H1 (cell line): ENCODE results near the gene CYP1B1. TPM values are rescaled to one million over a fixed set of nuclear protein-coding genes. Genes with fewer than 3 reads are reported as not detected.

Experiments used
- CTCF ChIA-PET: fragments of 300-600 bp; sonication (Branson Sonifier 250); formaldehyde crosslinking; loops from one replicate; lab custom pipeline; 2021; ENCODE audit not compliant: partially characterized antibody; lab: Charles Lee
- POLR2A ChIA-PET: fragments of 300-600 bp; sonication (Branson Sonifier 250); formaldehyde crosslinking; loops from one replicate; lab custom pipeline; 2021; ENCODE audit warnings: inconsistent platforms; ENCODE audit not compliant: partially characterized antibody; lab: Charles Lee
- DNase-seq, 2 experiments: peaks; one replicate each; pipeline versions ENCODE4 v3.0.0 to v3.0.0-alpha.2; 2010 to 2022; ENCODE audit warnings: low spot score in 2 of 2, low read depth in 1 of 2, mixed read lengths in 1 of 2
- FAIRE-seq: peaks from 2 replicates; lab custom pipeline; 2011; peaks lifted over from hg19 to GRCh38; lab: Jason Lieb, UNC
- H2AFZ ChIP-seq: 2 replicates; pipeline ENCODE4 v1.8.1; 2012; ENCODE audit warnings: low read length, inconsistent platforms
- H2AK5ac ChIP-seq: 2 replicates; pipeline ENCODE4 v1.6.1; 2013; ENCODE audit warnings: low read depth, low read length
- H2BK120ac ChIP-seq: replicated peaks from 2 replicates; pipeline ENCODE3; 2013; ENCODE audit warnings: low read depth, low read length, inconsistent platforms
- H2BK12ac ChIP-seq: 2 replicates; pipeline ENCODE4 v1.6.1; 2013; ENCODE audit warnings: low read depth, low read length
- H2BK15ac ChIP-seq: 2 replicates; pipeline ENCODE4 v1.6.1; 2013; ENCODE audit warnings: low read length
- H2BK20ac ChIP-seq: 2 replicates; pipeline ENCODE4 v1.6.1; 2013; ENCODE audit warnings: low read length
- H2BK5ac ChIP-seq: 2 replicates; pipeline ENCODE4 v1.6.1; 2013; ENCODE audit warnings: low read depth, low read length
- H3K14ac ChIP-seq: 2 replicates; pipeline ENCODE4 v1.6.1; 2013; ENCODE audit warnings: inconsistent platforms; ENCODE audit not compliant: insufficient read length
- H3K18ac ChIP-seq: 2 replicates; pipeline ENCODE4 v1.6.1; 2013; ENCODE audit warnings: low read length; ENCODE audit errors: extremely low read depth
- H3K23ac ChIP-seq: 2 replicates; pipeline ENCODE4 v1.6.1; 2013; ENCODE audit warnings: inconsistent platforms; ENCODE audit not compliant: insufficient read length
- H3K23me2 ChIP-seq: 2 replicates; pipeline ENCODE4 v1.6.1; 2013; ENCODE audit warnings: low read depth, low read length
- H3K27ac ChIP-seq: 2 replicates; pipeline ENCODE4 v1.6.1; 2011; ENCODE audit warnings: low read depth, low read length, inconsistent platforms
- H3K27me3 ChIP-seq, 4 experiments: replicated peaks in 1 of 4; 1 replicate in 1 of 4; 2 replicates in 3 of 4; pipeline versions ENCODE4 v1.6.1 to v1.8.1; 2011 to 2013; ENCODE audit warnings: low read length in 3 of 4, mild to moderate bottlenecking in 3 of 4, inconsistent platforms in 2 of 4, mixed read lengths in 2 of 4, moderate library complexity in 1 of 4; ENCODE audit not compliant: control insufficient read depth in 3 of 4, insufficient read depth in 3 of 4; ENCODE audit errors: extremely low read depth in 1 of 4
- H3K36me3 ChIP-seq, 4 experiments: 2 replicates each; pipeline versions ENCODE4 v1.6.1 to v1.8.1; 2011 to 2013; ENCODE audit warnings: mild to moderate bottlenecking in 4 of 4, low read length in 3 of 4, moderate library complexity in 2 of 4, control low read depth in 1 of 4, inconsistent platforms in 1 of 4; ENCODE audit not compliant: insufficient read depth in 4 of 4, control insufficient read depth in 2 of 4
- H3K4ac ChIP-seq: replicated peaks from 2 replicates; pipeline ENCODE3; 2013; ENCODE audit warnings: low read length, low read depth, mixed read lengths, inconsistent platforms; ENCODE audit not compliant: insufficient read length
- H3K4me1 ChIP-seq, 4 experiments: replicated peaks in 1 of 4; 1 replicate in 1 of 4; 2 replicates in 3 of 4; pipeline versions ENCODE4 v1.6.1 to v1.8.1; 2011 to 2013; ENCODE audit warnings: low read length in 3 of 4, inconsistent platforms in 2 of 4, mixed read lengths in 1 of 4; ENCODE audit not compliant: insufficient read depth in 4 of 4, control insufficient read depth in 3 of 4
- H3K4me2 ChIP-seq, 2 experiments: 2 replicates each; pipeline versions ENCODE4 v1.6.1 to v1.8.1; 2011 to 2013; ENCODE audit warnings: low read depth in 2 of 2, low read length in 2 of 2, control low read depth in 1 of 2, inconsistent platforms in 1 of 2, mild to moderate bottlenecking in 1 of 2; ENCODE audit not compliant: insufficient read depth in 1 of 2
- H3K4me3 ChIP-seq, 4 experiments: fragments of 200-600, 300-600 bp in 1 of 4; sonication (generic), shearing (Covaris generic), sonication (Bioruptor Twin) in 1 of 4; 2 replicates each; pipeline versions ENCODE4 v1.5.1 to v1.8.1; 2011 to 2016; ENCODE audit warnings: low read length in 4 of 4, low read depth in 3 of 4, control low read depth in 2 of 4, inconsistent platforms in 2 of 4, mild to moderate bottlenecking in 2 of 4, mixed read lengths in 1 of 4, moderate library complexity in 1 of 4; ENCODE audit not compliant: insufficient read depth in 2 of 4; ENCODE audit errors: extremely low read depth in 1 of 4
- H3K56ac ChIP-seq: replicated peaks from 2 replicates; pipeline ENCODE3; 2013; ENCODE audit warnings: low read depth, mild to moderate bottlenecking, mixed read lengths, low read length, inconsistent platforms; ENCODE audit not compliant: insufficient read length
- H3K79me1 ChIP-seq: 2 replicates; pipeline ENCODE4 v1.6.1; 2013; ENCODE audit warnings: low read depth, low read length, control low read depth
- H3K79me2 ChIP-seq, 2 experiments: 2 replicates each; pipeline versions ENCODE4 v1.6.1 to v1.8.1; 2012 to 2013; ENCODE audit warnings: low read length in 2 of 2, mild to moderate bottlenecking in 2 of 2, inconsistent platforms in 1 of 2; ENCODE audit not compliant: insufficient read depth in 2 of 2, control insufficient read depth in 1 of 2
- H3K9ac ChIP-seq, 4 experiments: replicated peaks in 1 of 4; 1 replicate in 1 of 4; 2 replicates in 3 of 4; pipeline versions ENCODE4 v1.6.1 to v1.8.1; 2011 to 2013; ENCODE audit warnings: low read depth in 3 of 4, low read length in 3 of 4, control low read depth in 2 of 4, mild to moderate bottlenecking in 2 of 4, moderate library complexity in 2 of 4, inconsistent platforms in 1 of 4; ENCODE audit errors: extremely low read depth in 1 of 4
- H3K9me3 ChIP-seq, 2 experiments: 2 replicates each; pipeline versions ENCODE4 v1.6.1 to v1.8.1; 2012 to 2013; ENCODE audit warnings: mild to moderate bottlenecking in 2 of 2, moderate library complexity in 2 of 2, control low read depth in 1 of 2, inconsistent platforms in 1 of 2, low read depth in 1 of 2, low read length in 1 of 2, mixed read lengths in 1 of 2; ENCODE audit not compliant: insufficient read depth in 2 of 2
- H4K20me1 ChIP-seq, 2 experiments: replicated peaks in 1 of 2; 2 replicates each; pipeline versions ENCODE3 to v1.8.1; 2011 to 2013; ENCODE audit warnings: inconsistent platforms in 2 of 2, low read length in 2 of 2, mild to moderate bottlenecking in 1 of 2; ENCODE audit not compliant: insufficient read depth in 2 of 2, control insufficient read depth in 1 of 2
- H4K5ac ChIP-seq: 2 replicates; pipeline ENCODE4 v1.6.1; 2013; ENCODE audit warnings: low read length, low read depth, mixed read lengths, inconsistent platforms; ENCODE audit not compliant: insufficient read length
- H4K8ac ChIP-seq: 2 replicates; pipeline ENCODE4 v1.8.0; 2013; ENCODE audit warnings: mild to moderate bottlenecking, moderate library complexity, low read length, inconsistent platforms; ENCODE audit not compliant: insufficient read depth; ENCODE audit errors: extremely low read depth
- H4K91ac ChIP-seq: replicated peaks from 2 replicates; pipeline ENCODE3; 2013; ENCODE audit warnings: low read length, mixed read lengths, inconsistent platforms; ENCODE audit not compliant: insufficient read length
- EP300 ChIP-seq, 2 experiments: IDR thresholded peaks; 1 replicate in 1 of 2; 2 replicates in 1 of 2; pipeline ENCODE4 v1.6.1; 2011 to 2012; ENCODE audit warnings: low read depth in 2 of 2, low read length in 2 of 2, mild to moderate bottlenecking in 2 of 2, borderline replicate concordance in 1 of 2, inconsistent platforms in 1 of 2, moderate library complexity in 1 of 2
- JUN ChIP-seq: IDR thresholded peaks from 2 replicates; pipeline ENCODE4 v1.6.1; 2011; ENCODE audit warnings: low read depth, mild to moderate bottlenecking, improper control_type of control experiment, low read length
- KDM1A ChIP-seq: fragments of 200-600, 300-600 bp; sonication (generic); IDR thresholded peaks from 2 replicates; pipeline ENCODE4 v1.7.1; 2016; ENCODE audit warnings: mild to moderate bottlenecking, low read length, borderline replicate concordance
- POLR2AphosphoS5 ChIP-seq: IDR thresholded peaks from 2 replicates; pipeline ENCODE4 v1.6.1; 2011; ENCODE audit warnings: low read depth, low read length
- RBBP5 ChIP-seq: IDR thresholded peaks from 2 replicates; pipeline ENCODE4 v1.7.1; 2012; ENCODE audit warnings: low read depth, mild to moderate bottlenecking, inconsistent platforms, low read length, moderate library complexity, borderline replicate concordance
- SP1 ChIP-seq: IDR thresholded peaks from 2 replicates; pipeline ENCODE4 v1.6.1; 2011; ENCODE audit warnings: low read depth, low read length
- TAF1 ChIP-seq: IDR thresholded peaks from 2 replicates; pipeline ENCODE4 v1.6.1; 2011; ENCODE audit warnings: mild to moderate bottlenecking, low read depth, low read length
- WGBS, 2 experiments: shearing (Covaris generic) in 1 of 2; methylation state at CpG; one replicate each; pipeline versions ENCODE4 v1.1.6 to v1.1.7; 2013 to 2015; ENCODE audit warnings: low lambda C conversion rate in 2 of 2, mixed read lengths in 2 of 2, inconsistent platforms in 1 of 2, low coverage in 1 of 2, missing lambda C conversion rate in 1 of 2; ENCODE audit not compliant: insufficient replicate concordance in 2 of 2, insufficient coverage in 1 of 2, insufficient read length in 1 of 2; ENCODE audit errors: extremely low coverage in 1 of 2, missing lambda C conversion rate in 1 of 2; 5-methylcytosine and 5-hydroxymethylcytosine counted together
- polyA plus RNA-seq, 7 experiments: library from polyadenylated mRNA; depleted of rRNA in 3 of 7; stranded (reverse) in 5 of 7; unstranded in 2 of 7; fragments of >200 nt in 5 of 7; fragments of 200-250 nt in 2 of 7; gene quantifications; 1 replicate in 5 of 7; 2 replicates in 1 of 7; 4 replicates in 1 of 7; pipeline versions ENCODE4 v1.2.1 to v1.2.3, GENCODE V29; 2011 to 2013; ENCODE audit warnings: missing spikeins in 2 of 7, mixed read lengths in 2 of 7
- total RNA-seq: library from RNA; stranded (reverse); fragmentation: NEBNext Ultra II Directional; extraction: Animal tissue kit (Norgen Biotek cat#: 25700); gene quantifications from 2 replicates; pipeline ENCODE4 v1.2.1, GENCODE V29; 2021
- TF ChIP-seq, protein P1 (sequence below): IDR thresholded peaks from 2 replicates; pipeline ENCODE4 v1.6.1; 2011; ENCODE audit warnings: low read length, improper control_type of control experiment
- TF ChIP-seq, protein P2 (sequence below): IDR thresholded peaks from 2 replicates; pipeline ENCODE4 v1.6.1; 2011; ENCODE audit warnings: low read depth, mild to moderate bottlenecking, low read length; ENCODE audit not compliant: insufficient read depth

Gene CYP1B1
- total and polyA plus RNA-seq, 2 of the 8 experiments (the other 6 are each of a cell fraction or from before 2014, with no cell fraction given) = 1.3 to 5.7 TPM

DNA sequence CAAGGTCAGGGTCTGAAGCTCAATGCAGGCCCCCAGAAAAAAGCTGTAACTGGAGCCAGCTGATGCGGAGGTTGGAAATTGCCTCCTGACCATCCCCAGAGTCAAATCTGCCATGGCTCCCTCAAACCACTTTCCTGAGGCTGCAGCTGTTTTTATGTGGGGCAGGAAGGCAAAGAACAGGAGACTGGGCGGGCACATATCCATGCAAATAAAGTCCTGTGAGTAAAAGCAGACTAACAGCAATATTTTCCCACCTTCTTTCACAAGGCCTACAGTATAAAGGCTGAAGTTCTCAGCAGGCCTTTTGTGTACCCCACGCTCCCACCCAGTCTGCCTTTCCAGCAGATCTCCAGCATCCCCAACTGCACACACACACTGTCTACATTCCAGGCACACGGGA is 47.1 kb downstream of the CYP1B1 start:
- DNase-seq (no peak), FAIRE-seq (no peak)
- H3K23me2 ChIP-seq = no peaks in the 10 kb centered on the region
- no peak overlapping the region for H4K91ac ChIP-seq
- H3K4me1 ChIP-seq = peaks cover 0 to 3% (median 0%) of the 10 kb centered on the region in 4 experiments; a peak in 2 of 7 replicates
- no peak overlapping the region for H3K56ac ChIP-seq
- no peak overlapping the region for H2AFZ ChIP-seq
- H2BK120ac ChIP-seq = no peak overlapping the region
- no peak overlapping the region for H3K4ac ChIP-seq
- peak overlapping the region; percentile 53; the same call in 1 of the 2 replicates for H4K8ac ChIP-seq
- no peaks in the 10 kb centered on the region for H3K9me3 ChIP-seq
- no peak overlapping the region for H2BK5ac ChIP-seq
- H2BK20ac ChIP-seq = no peak overlapping the region
- no peak overlapping the region for H3K9ac ChIP-seq
- H2BK12ac ChIP-seq = no peak overlapping the region
- WGBS, 2 experiments = 87% methylated on average over 4 of the region's 4 CpGs; no CpG with 5 or more reads in 1 of the 2 experiments
- ChIA-PET CTCF (interaction anchor here (0.7 to 1.3 kb wide), 3 partner anchors 8 to 153 kb away, joined by 3 to 7 read pairs (median 3); no protein-coding TSS in a partner anchor), POLR2A (no interaction called here)
- no peak overlapping the region for H3K18ac ChIP-seq
- H3K23ac ChIP-seq = no peak overlapping the region
- H4K5ac ChIP-seq = no peak overlapping the region
- no peaks in the 10 kb centered on the region for H3K27me3 ChIP-seq
- no peaks in the 10 kb centered on the region for H3K79me1 ChIP-seq
- H3K4me3 ChIP-seq = no peak overlapping the region
- H3K36me3 ChIP-seq = no peaks in the 10 kb centered on the region
- H3K79me2 ChIP-seq = no peaks in the 10 kb centered on the region
- no peak overlapping the region for H3K14ac ChIP-seq
- no peak overlapping the region for H2BK15ac ChIP-seq
- no peak for TF ChIP-seq KDM1A
- TF ChIP-seq TAF1 = no peak
- TF ChIP-seq EP300 (IDR thresholded peaks at IDR 0.05; ENCODE audit: borderline replicate concordance in 1 of 2, low read depth in 2 of 2, low read length in 2 of 2) = no peak
- no peak for TF ChIP-seq RBBP5
- TF ChIP-seq, protein P1, sequence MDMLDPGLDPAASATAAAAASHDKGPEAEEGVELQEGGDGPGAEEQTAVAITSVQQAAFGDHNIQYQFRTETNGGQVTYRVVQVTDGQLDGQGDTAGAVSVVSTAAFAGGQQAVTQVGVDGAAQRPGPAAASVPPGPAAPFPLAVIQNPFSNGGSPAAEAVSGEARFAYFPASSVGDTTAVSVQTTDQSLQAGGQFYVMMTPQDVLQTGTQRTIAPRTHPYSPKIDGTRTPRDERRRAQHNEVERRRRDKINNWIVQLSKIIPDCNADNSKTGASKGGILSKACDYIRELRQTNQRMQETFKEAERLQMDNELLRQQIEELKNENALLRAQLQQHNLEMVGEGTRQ = no peak
- TF ChIP-seq POLR2AphosphoS5 = no peak
- TF ChIP-seq, protein P2, sequence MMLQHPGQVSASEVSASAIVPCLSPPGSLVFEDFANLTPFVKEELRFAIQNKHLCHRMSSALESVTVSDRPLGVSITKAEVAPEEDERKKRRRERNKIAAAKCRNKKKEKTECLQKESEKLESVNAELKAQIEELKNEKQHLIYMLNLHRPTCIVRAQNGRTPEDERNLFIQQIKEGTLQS = no peak
- TF ChIP-seq JUN = no peak
- no peak for TF ChIP-seq SP1
- TF ChIP-seq, all 59 proteins: peak for 0
- Histone ChIP-seq H3K4me2 (no peak overlapping the region), H2AK5ac (no peak overlapping the region), H4K20me1 (no peaks in the 10 kb centered on the region), H3K27ac (no peak overlapping the region)
